AG09319 (cell line): ENCODE measurements around the gene MFNG.

ENCODE experiments used
- DNase-seq: peaks from one replicate; pipeline ENCODE4 v3.0.0-alpha.2; 2010; ENCODE audit warnings: low read depth; ENCODE audit errors: extremely low read depth
- TF ChIP-seq, protein P1 (sequence below): IDR thresholded peaks from 2 replicates; pipeline ENCODE4 v1.5.1; 2011; ENCODE audit warnings: low read depth, mild to moderate bottlenecking, inconsistent platforms, low read length, moderate library complexity

Gene MFNG

GRCh38 chr22:37442135-37442534 lies 44.0 kb downstream of the MFNG start:
- DNase-seq: no peak
- TF ChIP-seq, protein P1, sequence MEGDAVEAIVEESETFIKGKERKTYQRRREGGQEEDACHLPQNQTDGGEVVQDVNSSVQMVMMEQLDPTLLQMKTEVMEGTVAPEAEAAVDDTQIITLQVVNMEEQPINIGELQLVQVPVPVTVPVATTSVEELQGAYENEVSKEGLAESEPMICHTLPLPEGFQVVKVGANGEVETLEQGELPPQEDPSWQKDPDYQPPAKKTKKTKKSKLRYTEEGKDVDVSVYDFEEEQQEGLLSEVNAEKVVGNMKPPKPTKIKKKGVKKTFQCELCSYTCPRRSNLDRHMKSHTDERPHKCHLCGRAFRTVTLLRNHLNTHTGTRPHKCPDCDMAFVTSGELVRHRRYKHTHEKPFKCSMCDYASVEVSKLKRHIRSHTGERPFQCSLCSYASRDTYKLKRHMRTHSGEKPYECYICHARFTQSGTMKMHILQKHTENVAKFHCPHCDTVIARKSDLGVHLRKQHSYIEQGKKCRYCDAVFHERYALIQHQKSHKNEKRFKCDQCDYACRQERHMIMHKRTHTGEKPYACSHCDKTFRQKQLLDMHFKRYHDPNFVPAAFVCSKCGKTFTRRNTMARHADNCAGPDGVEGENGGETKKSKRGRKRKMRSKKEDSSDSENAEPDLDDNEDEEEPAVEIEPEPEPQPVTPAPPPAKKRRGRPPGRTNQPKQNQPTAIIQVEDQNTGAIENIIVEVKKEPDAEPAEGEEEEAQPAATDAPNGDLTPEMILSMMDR: no peak

- no peak for DNase-seq
- TF ChIP-seq, protein P1: no peak
Measured at GRCh38 chr22:37440875-37441274, 45.3 kb downstream of the MFNG start.

- TF ChIP-seq, protein P1: no peak
- no peak for DNase-seq
Measured at GRCh38 chr22:37439347-37439746, 46.8 kb downstream of the MFNG start.

GRCh38 chr22:37435970-37436603 lies 50.1 kb downstream of the MFNG start:
- no peak for DNase-seq

GRCh38 chr22:37433786-37434185 lies 52.4 kb downstream of the MFNG start:
- DNase-seq: no peak
- TF ChIP-seq, protein P1: no peak

More at GRCh38 chr22:37435970-37436603, 50.1 kb downstream of the MFNG start:
- TF ChIP-seq, protein P1: no peak

GRCh38 chr22:37432708-37433054 lies 53.5 kb downstream of the MFNG start:
- TF ChIP-seq, protein P1: no peak
- no peak for DNase-seq

- TF ChIP-seq, protein P1: no peak
- DNase-seq: peak; percentile 70
Measured at GRCh38 chr22:37431801-37432707, 54.1 kb downstream of the MFNG start.
